ENCODE data around the gene NHSL1. TPM values are rescaled to one million over a fixed set of nuclear protein-coding genes. Genes with fewer than 3 reads are reported as not detected.

The NHSL1 gene, protein sequence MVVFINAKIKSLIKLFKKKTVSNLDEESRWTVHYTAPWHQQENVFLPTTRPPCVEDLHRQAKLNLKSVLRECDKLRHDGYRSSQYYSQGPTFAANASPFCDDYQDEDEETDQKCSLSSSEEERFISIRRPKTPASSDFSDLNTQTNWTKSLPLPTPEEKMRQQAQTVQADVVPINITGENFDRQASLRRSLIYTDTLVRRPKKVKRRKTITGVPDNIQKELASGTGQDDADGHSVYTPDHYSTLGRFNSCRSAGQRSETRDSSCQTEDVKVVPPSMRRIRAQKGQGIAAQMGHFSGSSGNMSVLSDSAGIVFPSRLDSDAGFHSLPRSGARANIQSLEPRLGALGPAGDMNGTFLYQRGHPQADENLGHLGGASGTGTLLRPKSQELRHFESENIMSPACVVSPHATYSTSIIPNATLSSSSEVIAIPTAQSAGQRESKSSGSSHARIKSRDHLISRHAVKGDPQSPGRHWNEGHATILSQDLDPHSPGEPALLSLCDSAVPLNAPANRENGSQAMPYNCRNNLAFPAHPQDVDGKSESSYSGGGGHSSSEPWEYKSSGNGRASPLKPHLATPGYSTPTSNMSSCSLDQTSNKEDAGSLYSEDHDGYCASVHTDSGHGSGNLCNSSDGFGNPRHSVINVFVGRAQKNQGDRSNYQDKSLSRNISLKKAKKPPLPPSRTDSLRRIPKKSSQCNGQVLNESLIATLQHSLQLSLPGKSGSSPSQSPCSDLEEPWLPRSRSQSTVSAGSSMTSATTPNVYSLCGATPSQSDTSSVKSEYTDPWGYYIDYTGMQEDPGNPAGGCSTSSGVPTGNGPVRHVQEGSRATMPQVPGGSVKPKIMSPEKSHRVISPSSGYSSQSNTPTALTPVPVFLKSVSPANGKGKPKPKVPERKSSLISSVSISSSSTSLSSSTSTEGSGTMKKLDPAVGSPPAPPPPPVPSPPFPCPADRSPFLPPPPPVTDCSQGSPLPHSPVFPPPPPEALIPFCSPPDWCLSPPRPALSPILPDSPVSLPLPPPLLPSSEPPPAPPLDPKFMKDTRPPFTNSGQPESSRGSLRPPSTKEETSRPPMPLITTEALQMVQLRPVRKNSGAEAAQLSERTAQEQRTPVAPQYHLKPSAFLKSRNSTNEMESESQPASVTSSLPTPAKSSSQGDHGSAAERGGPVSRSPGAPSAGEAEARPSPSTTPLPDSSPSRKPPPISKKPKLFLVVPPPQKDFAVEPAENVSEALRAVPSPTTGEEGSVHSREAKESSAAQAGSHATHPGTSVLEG (N-terminal part only)
- 10 to 100 TPM; 19.8 to 54.2 (median 28.5) TPM for total RNA-seq
- long read RNA-seq, partial matches to known transcripts: 2 of 10 reads
- long read RNA-seq, other reads (novel, unspliced or antisense): 8 of 10 reads

DNA sequence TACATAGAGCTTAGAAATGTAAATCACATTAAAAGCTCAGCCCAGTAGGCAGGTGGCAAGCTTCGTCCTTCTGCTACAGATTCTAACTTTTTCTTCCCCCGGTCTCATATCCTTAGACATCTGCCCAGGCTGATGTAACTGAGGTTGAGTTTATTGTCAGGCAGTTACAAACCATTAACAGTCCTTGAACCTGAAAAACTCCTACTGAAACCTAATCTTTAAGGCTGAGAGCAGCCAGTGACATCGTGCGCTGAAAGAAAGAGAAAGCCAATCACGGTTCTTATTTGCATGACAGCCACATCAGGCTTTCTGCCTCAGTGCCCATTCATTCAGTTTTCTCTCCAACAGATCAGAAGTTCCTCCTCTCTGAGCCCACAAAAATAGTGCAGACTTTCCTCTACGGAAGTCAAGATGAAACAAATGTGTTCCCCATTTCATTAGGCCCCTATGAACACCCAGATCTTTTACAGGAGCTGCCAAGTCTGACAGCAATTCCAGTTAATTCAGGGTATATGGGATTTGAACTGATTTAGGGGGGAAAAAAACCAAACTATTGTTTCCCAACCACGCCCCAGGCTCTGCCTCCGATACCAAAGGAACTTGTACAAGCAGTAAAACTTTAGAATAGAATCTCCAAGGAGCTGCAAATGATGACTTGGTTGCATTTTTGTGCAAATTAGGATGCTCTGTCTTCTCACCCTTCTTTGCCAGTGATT lies at the start of gene NHSL1:
NHSL1 (minus strand) TSS at position 192 of the 716 bp plus-strand sequence. CDS start 204 bp downstream, outside the sequence.
- TF ChIP-seq, protein P1, sequence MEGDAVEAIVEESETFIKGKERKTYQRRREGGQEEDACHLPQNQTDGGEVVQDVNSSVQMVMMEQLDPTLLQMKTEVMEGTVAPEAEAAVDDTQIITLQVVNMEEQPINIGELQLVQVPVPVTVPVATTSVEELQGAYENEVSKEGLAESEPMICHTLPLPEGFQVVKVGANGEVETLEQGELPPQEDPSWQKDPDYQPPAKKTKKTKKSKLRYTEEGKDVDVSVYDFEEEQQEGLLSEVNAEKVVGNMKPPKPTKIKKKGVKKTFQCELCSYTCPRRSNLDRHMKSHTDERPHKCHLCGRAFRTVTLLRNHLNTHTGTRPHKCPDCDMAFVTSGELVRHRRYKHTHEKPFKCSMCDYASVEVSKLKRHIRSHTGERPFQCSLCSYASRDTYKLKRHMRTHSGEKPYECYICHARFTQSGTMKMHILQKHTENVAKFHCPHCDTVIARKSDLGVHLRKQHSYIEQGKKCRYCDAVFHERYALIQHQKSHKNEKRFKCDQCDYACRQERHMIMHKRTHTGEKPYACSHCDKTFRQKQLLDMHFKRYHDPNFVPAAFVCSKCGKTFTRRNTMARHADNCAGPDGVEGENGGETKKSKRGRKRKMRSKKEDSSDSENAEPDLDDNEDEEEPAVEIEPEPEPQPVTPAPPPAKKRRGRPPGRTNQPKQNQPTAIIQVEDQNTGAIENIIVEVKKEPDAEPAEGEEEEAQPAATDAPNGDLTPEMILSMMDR (IDR thresholded peaks at IDR 0.05): no peak
- TF ChIP-seq POLR2A (IDR thresholded peaks at IDR 0.05): no peak
- peak within 1 kb of the TSS; percentile 22 to 57 (median 55) for H3K4me3 ChIP-seq
- ATAC-seq: peak; percentile 42 to 68 (median 64)
- H3K27me3 ChIP-seq: no peaks in the 10 kb centered on the region
- intact Hi-C loops (cut with DNase I): no loop called here
- H3K9me3 ChIP-seq: no peaks in the 10 kb centered on the region
- peak in 1 of 3 donors; percentile 67 for DNase-seq
- 7% methylated on average over 8 of the region's 8 CpGs for whole genome bisulfite sequencing (ENCODE audit: insufficient coverage, low coverage, low lambda C conversion rate, missing lambda C conversion rate)
- peaks cover 0 to 7% (median 2%) of the 10 kb centered on the region in 4 donors for H3K36me3 ChIP-seq
- H3K4me1 ChIP-seq: peaks cover 0 to 50% (median 15%) of the 10 kb centered on the region in 4 donors
- peak within 1 kb of the TSS; percentile 66 to 86 (median 80) for H3K27ac ChIP-seq

- Histone ChIP-seq H3K4me3 (no peak overlapping the region), H3K9me3 (no peaks in the 10 kb centered on the region), H3K36me3 (no peaks in the 10 kb centered on the region), H3K27me3 (no peaks in the 10 kb centered on the region), H3K27ac (no peak overlapping the region), H3K4me1 (peaks cover 0 to 42% (median 10%) of the 10 kb centered on the region in 4 donors)
- intact Hi-C loops (cut with DNase I): no loop called here
- 45% methylated on average over 2 of the region's 5 CpGs for WGBS (ENCODE audit: insufficient coverage, low coverage, low lambda C conversion rate, missing lambda C conversion rate)
- DNase-seq: no peak
- TF ChIP-seq POLR2A (IDR thresholded peaks at IDR 0.05): no peak
- TF ChIP-seq, protein P1 (IDR thresholded peaks at IDR 0.05): no peak
- ATAC-seq: peak in 3 of 4 donors; percentile 3 to 65 (median 33)
These were observed 47.5 kb upstream of the NHSL1 start for GRCh38 chr6:138546733-138547185.

GRCh38 chr6:138545621-138545980 lies 46.3 kb upstream of the NHSL1 start:
- Histone ChIP-seq H3K4me1 (peaks cover 0 to 43% (median 9%) of the 10 kb centered on the region in 4 donors), H3K36me3 (no peaks in the 10 kb centered on the region), H3K27me3 (no peaks in the 10 kb centered on the region), H3K4me3 (peak overlapping the region in 2 of 3 donors; percentile 1 to 15), H3K27ac (peak overlapping the region; percentile 34 to 50 (median 45)), H3K9me3 (no peaks in the 10 kb centered on the region)
- WGBS (ENCODE audit: insufficient coverage, low coverage, low lambda C conversion rate, missing lambda C conversion rate): 25% methylated on average over 3 of the region's 6 CpGs
- DNase-seq (peak; percentile 63 to 77 (median 72)), ATAC-seq (peak; percentile 49 to 74 (median 66))
- TF ChIP-seq, protein P1 (IDR thresholded peaks at IDR 0.05): no peak
- peak; percentile 42 for TF ChIP-seq POLR2A (IDR thresholded peaks at IDR 0.05)
- intact Hi-C loops (cut with DNase I): no loop called here

Measured in right lobe of liver (tissue), 6 donors.